NCI-H1417 treated with DMSO at 0.1 percent for 48 hours (cell line): ENCODE results near the gene GOLGA6L2.
"Not testable (repeated sequence)": the region's sequence is repeated elsewhere in the genome, so short reads cannot be mapped to it uniquely, and the experiment has no call there.

Source experiments
- DNase-seq: peaks from one replicate; lab custom pipeline; 2025; lab: John Stamatoyannopoulos, UW

Gene GOLGA6L2

DNA sequence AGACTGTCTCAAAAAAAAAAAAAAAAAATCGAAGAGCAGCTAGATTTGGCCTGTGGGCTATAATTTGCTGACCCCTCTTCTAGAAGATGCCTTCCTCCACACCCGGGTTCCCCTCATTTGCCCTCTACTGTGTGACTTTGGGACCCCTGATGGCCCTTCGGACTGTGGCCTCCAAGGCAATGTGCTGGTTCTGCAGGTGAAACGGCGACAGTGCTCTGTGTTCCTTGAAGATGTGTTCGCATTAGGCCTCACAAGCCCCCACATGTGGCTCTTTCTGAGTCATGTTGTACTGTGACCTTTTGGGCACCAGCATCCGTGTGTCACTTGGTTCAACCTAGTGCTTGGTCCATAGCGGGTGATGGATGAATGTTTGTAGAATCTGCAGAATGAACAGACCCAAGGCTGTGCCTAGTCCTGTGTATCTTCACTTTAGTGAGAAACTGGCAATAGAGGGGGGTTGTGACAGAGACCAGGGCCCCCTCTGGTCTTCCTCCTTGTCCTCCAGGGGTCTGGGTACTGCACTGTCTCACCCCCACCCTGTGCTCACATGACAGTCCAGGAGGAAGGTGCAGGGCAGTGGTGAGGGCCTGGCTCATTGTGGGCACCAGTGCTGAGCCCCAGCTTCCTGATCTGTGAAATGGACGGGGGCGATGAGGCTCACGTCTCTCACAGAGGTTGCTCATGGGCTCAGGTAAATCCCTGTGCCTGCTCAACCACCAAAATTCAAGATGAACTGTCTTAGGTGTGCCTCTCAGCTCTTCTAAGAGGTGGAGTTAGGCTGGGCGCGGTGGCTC is 22.7 kb downstream of the GOLGA6L2 start:
- no peak for DNase-seq

DNA sequence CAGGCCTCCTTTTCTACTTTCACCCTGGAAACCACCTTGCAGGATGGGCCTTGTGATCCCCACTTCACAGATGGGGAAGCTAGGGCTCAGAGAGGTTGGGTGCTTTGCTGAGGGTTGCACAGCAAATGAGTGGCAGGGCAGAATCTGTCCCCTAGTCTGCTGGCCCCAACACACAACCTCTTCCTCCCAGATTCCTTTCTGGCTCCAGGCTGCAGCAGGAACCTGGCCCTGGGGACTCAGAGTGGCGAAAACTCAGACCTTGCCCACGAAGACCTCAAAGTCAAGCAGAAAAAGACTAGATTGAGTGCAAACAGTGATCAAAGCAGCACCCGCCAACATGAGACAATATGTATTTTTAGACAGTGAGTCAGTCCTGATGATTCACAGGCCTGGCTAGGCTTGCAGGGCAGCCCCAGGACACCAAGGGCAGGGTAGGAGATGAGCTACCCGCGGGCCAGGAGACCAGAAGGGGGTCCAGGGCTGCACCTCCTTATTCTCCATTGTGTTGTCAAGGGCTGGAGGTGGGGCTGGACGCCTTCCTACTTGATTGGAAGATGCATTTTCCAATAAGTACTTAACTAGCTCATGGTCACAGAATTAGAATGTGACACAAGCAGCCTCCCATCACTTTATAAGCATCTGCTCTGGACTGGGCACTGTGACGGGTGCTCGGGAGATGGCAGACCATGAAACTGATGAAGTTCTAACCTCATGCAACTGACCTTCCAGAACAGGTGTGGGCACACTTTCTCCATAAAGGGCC is 23.9 kb downstream of the GOLGA6L2 start:
- DNase-seq = no peak

DNA sequence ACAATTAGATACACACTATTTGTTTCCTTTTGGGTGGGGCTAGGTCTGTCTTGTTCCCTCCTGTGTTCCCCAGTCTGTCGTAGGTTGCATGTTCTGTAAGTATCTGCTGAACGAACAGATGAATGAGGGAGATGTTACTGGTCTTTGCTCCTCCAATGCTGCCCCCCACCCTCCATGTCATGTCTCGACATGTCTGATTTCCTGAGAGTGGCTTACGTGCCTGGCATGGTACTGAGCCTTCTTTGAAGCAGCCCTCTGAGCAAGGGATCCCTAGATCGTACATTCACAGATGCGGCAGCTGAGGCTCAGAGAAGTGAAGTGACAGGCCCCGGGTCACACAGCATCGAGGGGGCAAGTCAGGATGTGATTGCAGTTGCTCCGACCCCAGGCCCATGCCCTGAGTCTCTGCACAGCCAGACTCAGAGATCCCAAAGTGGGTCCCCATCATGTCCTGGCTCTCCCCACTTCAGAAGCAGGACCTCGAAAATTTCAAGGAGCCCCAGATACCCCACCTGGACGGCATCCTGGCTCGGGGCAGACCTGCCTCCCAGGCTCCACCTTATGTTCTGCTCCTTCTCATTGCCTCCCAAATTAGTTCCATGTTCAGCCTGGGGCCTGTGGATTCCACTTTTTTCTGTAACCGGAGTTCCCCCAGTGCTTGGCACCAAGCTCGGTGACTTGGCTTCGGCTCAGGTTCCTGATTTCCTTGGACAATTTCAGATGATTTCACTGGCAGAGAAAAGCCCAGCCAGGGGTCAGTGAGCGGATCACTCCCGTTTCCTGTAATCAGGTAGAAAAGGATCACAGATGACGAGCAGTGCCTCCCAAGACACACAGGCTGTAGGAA is 24.7 kb downstream of the GOLGA6L2 start:
- DNase-seq = no peak

DNA sequence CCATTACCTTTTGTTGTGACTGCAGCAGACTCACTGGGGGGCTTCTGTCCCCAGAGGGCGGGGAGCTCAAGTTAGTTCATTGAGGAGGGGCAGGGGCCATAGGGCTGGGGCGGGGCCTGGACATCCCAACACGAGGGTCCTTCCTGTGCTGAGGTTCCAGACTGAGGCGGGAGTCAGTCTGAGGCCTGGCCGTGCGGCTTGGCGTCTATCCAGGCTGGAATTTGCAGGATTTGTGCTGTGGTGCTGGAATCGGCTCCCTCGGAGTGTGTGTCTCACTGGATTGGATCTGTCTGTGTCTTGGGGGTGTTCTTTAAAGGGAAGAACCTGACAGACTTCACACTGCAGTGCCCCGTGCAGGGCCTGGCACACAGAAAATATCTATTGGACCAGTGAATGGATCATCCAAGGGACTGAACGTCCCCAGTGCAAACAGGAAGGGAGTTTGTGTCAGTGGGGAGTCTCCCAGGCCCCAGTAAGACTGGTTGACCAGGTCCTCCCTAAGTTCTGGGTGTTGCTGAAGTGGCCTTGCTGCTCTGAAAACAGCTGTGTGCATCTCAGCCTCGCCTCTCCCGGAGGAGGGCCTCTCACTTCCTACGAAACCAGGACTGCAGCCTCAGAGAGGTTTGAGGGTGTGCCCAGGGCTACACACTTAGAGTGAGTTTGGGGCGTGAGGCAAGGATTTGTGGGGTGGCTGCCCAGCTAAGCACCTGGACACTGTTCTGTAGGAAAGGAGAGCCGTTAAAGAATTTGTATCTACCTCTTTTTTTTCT is 26.1 kb downstream of the GOLGA6L2 start:
- DNase-seq = no peak

GRCh38 chr15:23416349-23417276 is 30.4 kb downstream of the GOLGA6L2 start:
- DNase-seq = no peak

DNA sequence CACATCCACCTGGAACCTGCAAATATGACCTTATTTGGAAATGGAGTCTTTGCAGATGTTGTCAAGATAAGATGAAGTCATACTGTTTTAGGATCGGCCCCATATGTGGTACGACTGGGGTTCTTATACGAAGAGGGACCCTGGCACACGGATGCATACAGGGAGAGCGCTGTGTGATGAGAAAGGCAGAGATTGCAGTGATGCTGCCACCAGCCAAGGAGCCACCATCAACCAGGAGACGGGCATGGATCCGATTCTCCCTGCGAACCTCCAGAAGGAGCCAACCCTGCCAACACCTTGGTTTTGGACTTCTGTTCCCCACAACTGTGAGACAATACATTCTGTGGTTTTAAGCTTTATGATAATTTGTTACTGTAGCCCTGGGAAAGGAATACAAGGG is 31.2 kb downstream of the GOLGA6L2 start:
- not testable (repeated sequence) for DNase-seq

DNA sequence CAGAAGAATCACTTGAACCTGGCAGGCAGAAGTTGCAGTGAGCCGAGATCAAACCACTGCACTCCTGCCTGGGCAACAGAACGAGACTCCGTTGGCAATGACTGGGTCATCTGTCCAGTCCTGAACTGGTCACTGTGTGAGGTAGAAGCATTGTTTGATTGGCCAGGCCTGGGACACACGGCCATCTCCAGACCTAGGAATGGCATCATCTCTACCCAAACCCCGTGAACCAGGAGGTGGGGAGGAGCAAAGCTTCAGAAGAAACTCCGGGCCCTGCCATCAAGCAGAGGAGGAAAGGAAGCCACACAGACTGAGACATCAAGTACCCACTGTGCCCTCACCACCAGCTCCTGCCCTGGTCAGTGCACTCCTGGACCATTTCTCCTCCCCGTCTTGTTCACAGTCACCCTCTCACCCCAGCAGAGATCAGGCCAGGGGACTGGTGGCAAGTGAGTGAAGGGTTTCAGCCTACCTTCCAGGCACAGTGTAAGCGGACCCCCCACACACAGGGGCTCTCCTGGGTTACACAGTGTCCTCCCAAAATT is 31.6 kb downstream of the GOLGA6L2 start:
- no peak for DNase-seq

- not testable (repeated sequence) for DNase-seq
Observed at GRCh38 chr15:23412881-23413600, 34.0 kb downstream of the GOLGA6L2 start.

- DNase-seq = no peak
Observed at GRCh38 chr15:23411841-23412240, 35.2 kb downstream of the GOLGA6L2 start.

GRCh38 chr15:23403550-23403949 is 43.5 kb downstream of the GOLGA6L2 start:
- no peak for DNase-seq

- DNase-seq = no peak
Observed at GRCh38 chr15:23402544-23402943, 44.5 kb downstream of the GOLGA6L2 start.

DNA sequence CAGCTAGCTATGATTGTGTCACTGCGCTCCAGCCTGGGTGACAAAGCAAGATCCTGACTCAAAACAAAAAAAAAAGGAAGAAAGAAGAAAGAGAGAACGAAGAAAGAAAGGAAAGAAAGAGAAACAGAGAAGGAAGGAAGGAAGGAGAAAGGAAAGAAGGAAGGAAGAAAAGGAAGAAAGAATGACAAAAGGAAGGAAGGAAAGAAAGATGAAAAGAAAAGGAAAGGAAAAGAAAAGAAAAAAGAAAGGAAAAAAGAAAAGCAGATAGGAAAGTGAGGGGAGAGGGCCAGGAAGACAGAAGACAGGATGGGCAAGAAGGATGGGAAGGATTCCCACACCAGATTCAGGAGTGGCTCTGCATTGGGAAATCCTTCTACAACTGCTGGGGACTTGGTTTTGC is 44.9 kb downstream of the GOLGA6L2 start:
- no peak for DNase-seq

DNA sequence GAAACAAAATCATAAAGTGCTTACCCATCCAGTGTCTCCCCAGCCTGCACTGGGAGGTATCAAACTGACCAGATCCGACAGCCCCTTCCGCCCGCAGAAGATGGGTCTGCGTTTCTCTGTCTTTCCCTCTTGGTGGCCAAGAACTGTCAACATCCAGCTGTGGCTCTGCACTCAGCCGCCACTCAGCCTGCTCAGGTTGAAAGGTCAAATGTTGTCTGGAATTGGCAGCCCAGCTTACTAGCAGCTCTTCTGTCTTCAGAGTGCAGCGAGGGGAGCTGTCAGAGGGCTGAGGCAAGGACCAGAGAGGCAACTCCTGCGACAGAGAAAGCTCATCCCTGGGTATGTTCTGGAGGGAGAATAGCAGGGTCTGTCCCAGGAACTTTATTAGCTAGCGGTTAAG is 45.4 kb downstream of the GOLGA6L2 start:
- no peak for DNase-seq

DNA sequence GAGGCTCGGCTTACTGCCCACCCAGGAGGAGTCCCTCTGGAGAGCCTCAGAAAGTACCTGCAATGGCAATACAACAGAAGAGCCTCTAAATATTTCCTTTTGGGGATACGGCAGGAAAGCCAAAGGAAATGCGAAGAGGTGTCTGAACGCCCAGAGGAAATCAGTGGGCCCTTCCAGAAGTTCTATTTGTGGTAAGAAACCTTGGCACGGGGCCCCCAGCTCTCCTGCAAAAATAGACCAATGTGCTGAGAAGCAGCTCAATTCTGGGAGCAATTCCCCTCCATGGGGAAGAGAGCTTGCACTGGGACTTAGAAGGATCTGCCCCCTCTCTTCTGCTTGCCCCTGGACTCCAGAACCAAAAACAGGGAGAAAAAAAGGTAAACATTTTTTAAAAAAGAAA is 47.8 kb downstream of the GOLGA6L2 start:
- DNase-seq = not testable (repeated sequence)

GRCh38 chr15:23398357-23398756 is 48.7 kb downstream of the GOLGA6L2 start:
- DNase-seq = not testable (repeated sequence)

- no peak for DNase-seq
Observed at GRCh38 chr15:23397779-23398178, 49.3 kb downstream of the GOLGA6L2 start.

DNA sequence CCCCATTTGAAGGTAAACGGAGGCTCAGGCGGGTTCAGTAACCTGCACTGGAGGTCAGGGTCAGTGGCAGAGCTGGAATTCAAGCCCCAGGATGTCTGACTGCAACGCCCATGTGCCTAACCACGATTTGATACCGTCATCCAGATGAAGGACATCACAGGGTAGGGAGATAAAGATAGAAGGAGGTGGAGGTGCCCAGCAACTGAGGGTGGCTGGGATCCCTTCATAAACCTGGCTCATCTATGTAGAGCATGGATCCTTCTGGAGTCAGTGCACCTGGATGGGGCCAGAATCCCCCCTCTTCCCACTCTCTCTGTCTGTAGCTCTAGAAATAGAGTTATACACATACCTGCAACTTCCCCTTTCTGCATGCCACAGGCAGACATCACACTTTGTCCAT is 51.2 kb downstream of the GOLGA6L2 start:
- DNase-seq = no peak

DNA sequence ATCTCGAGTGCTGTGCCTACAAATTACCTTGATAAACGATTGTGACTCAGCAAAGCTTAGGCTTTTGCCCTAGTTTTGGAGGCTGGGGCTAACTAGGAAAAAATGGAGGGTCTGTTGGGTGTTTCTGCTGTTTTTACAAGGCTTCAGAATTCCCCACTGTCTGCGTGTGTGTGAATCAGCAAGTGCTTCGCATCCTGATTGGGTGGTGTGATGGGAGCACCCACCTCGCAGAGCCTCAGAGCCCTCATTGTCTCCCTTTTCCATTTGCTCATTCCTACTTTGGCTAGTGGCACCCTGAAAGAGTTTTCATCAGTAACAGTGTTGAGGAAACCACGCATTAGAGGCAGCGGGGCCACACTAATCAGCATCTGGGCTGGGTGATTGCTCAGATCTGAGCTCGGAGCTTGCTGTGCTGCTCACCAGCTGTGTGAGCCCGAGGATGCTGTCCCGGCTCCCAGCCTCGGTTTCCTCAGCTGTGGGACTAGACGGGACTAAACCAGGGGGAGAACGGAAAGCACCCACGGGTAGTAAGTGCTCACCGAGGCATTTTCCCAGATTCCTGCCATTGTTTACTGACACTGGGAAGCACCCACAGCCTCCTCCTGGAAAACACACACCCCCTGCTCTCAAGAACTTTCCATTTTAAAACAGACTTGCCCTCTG is 51.9 kb downstream of the GOLGA6L2 start:
- no peak for DNase-seq
